GM21576 (cell line): ENCODE results near the gene MROH2A.
"Not testable (repeated sequence)": the region's sequence is repeated elsewhere in the genome, so short reads cannot be mapped to it uniquely, and the experiment has no call there.

Experiments used
- ATAC-seq: cut with Tn5 transposase; IDR thresholded peaks from one replicate; pipeline ENCODE4 v1.9.1; 2021; ENCODE audit warnings: mild to moderate bottlenecking, moderate library complexity; ENCODE audit not compliant: unreplicated experiment

MROH2A gene

GRCh38 chr2:233852056-233852455 is 73.9 kb downstream of the MROH2A start:
- no peak for ATAC-seq

- no peak for ATAC-seq
These were observed 75.2 kb downstream of the MROH2A start for GRCh38 chr2:233853353-233853752.

GRCh38 chr2:233853883-233854240 is 75.7 kb downstream of the MROH2A start:
- ATAC-seq: no peak

GRCh38 chr2:233854241-233854981 is 76.3 kb downstream of the MROH2A start, which contains the start of gene HJURP:
Gene HJURP, minus strand, starts transcription at chr2:233854535. Its CDS starts 35 bp downstream, at chr2:233854500.
- ATAC-seq: peak; percentile 94

GRCh38 chr2:233855345-233855744 is 77.2 kb downstream of the MROH2A start:
- no peak for ATAC-seq

- ATAC-seq: no peak
These were observed 78.1 kb downstream of the MROH2A start for GRCh38 chr2:233856184-233856583.

GRCh38 chr2:233857511-233858141 is 79.5 kb downstream of the MROH2A start:
- ATAC-seq: no peak

GRCh38 chr2:233858331-233858730 is 80.2 kb downstream of the MROH2A start:
- ATAC-seq: no peak

GRCh38 chr2:233862261-233862768 is 84.2 kb downstream of the MROH2A start:
- ATAC-seq: no peak

GRCh38 chr2:233865838-233866237 is 87.7 kb downstream of the MROH2A start:
- no peak for ATAC-seq

GRCh38 chr2:233866479-233866878 is 88.3 kb downstream of the MROH2A start:
- no peak for ATAC-seq

- no peak for ATAC-seq
These were observed 89.9 kb downstream of the MROH2A start, which contains the start of gene MSL3B for GRCh38 chr2:233867993-233868532. Gene MSL3B, minus strand, starts transcription at chr2:233868386.

- no peak for ATAC-seq
These were observed 93.3 kb downstream of the MROH2A start for GRCh38 chr2:233871432-233871831.

- ATAC-seq: not testable (repeated sequence)
These were observed 94.0 kb downstream of the MROH2A start for GRCh38 chr2:233872125-233872524.

- no peak for ATAC-seq
These were observed 104.2 kb downstream of the MROH2A start for GRCh38 chr2:233882353-233882752.
